GM12865 (cell line): Measurements from ENCODE around the gene PRPS1L1.

Source experiments
- DNase-seq: peaks from one replicate; pipeline ENCODE4 v3.0.0; 2010; ENCODE audit warnings: low read depth
- H3K4me3 ChIP-seq: 2 replicates; pipeline ENCODE4 v1.5.1; 2011; ENCODE audit warnings: mild to moderate bottlenecking, low read depth, low read length, control low read depth
- CTCF ChIP-seq: IDR thresholded peaks from 2 replicates; pipeline ENCODE4 v1.5.1; 2011; ENCODE audit warnings: low read length, control low read depth, low read depth, inconsistent platforms; ENCODE audit not compliant: insufficient read depth; ENCODE audit errors: missing control alignments

Gene PRPS1L1

GRCh38 chr7:18053941-18054340 is 26.3 kb upstream of the PRPS1L1 start:
- no peak overlapping the region for H3K4me3 ChIP-seq
- TF ChIP-seq CTCF: no peak
- DNase-seq: no peak

DNA sequence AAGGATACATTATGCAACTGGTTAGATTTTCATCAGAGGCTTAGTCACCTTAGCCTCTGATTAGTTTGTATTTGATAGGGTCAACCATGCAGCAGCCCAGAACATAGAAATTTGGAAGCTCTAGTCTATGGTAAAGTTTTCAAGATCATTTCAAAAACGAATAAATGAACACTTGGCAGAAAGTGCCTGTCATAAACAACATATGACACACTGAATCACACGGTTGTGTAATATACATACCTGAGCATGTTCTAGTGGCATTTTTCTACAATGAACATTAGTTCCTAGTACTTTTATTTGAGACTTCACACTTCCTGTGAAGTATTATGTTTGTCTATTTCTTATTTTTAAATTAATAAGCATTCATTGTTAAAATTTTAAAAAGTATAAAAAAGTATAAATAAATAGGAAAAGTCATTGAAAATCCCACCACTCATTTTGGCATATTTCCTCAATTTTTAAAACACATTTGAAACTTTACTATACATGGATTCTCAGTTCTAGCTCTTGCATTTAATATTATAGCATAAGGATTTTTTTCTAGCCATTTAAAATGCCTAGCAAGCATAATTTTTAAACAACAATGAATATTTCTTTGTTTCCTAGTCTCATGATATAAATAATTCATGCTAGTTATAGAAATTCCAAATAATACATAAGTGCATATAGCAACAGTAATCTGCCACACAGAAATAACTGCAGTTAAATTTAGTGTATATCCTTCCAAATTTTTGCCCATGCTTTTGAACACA is 25.7 kb upstream of the PRPS1L1 start:
- no peak for TF ChIP-seq CTCF
- no peak overlapping the region for H3K4me3 ChIP-seq
- DNase-seq: no peak

- no peak overlapping the region for H3K4me3 ChIP-seq
- TF ChIP-seq CTCF: no peak
- no peak for DNase-seq
Observed at GRCh38 chr7:18049262-18049661, 21.6 kb upstream of the PRPS1L1 start.

GRCh38 chr7:18046601-18047000 is 19.0 kb upstream of the PRPS1L1 start:
- no peak for TF ChIP-seq CTCF
- DNase-seq: no peak
- no peak overlapping the region for H3K4me3 ChIP-seq

GRCh38 chr7:18045171-18045570 is 17.5 kb upstream of the PRPS1L1 start:
- H3K4me3 ChIP-seq: no peak overlapping the region
- no peak for TF ChIP-seq CTCF
- no peak for DNase-seq

DNA sequence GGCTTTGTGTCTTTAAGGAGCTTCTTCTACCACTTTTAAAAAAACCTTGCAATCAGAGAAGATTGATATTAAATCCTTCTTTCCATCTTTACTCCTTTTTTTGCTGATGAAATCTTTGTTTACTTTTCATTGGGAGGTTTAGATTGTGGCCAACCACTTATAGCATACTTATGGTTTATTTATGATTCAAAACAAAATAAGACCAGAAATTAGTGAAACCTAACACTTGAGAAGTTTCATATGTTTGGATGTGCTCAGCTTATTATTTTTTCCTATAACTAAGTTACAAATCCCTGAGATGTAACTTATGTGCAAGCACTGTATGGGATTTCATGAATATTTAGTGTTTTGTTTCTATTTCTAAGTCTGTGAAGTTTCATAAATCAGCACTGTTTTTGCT is 13.5 kb upstream of the PRPS1L1 start:
- H3K4me3 ChIP-seq: no peak overlapping the region
- TF ChIP-seq CTCF: no peak
- DNase-seq: no peak

DNA sequence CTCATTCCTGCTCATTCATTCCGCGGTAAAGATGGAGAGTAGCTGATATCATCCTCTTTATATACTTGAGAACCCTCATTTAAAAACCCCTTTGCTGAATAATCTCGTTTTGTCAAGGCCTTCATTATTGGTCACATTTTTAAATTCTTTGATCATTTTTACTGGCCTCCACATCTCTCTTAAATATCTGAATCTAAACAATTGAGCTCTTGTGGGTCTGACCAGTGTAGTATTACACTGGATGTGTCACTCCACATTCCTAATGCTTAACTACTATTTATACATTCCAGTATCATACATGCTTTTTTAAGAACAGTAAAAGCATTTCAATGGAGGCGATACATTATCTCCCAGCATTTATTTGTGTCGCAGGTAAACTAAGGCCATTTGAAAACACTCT is 12.6 kb upstream of the PRPS1L1 start:
- H3K4me3 ChIP-seq: no peak overlapping the region
- DNase-seq: no peak
- TF ChIP-seq CTCF: no peak
